Stimulated activated CD4-positive, alpha-beta T cell treated with anti-CD3 and anti-CD28 coated beads, Interleukin-15, amount 100 ng/mL, for 48 hours (primary cell): ENCODE results near the gene LRCH1.

Source experiments
- DNase-seq, 2 donors: peaks; one replicate each; pipeline ENCODE4 v3.0.0-alpha.2; 2020; ENCODE audit warnings: low read depth in 2 of 2

The LRCH1 gene

GRCh38 chr13:46561691-46562090 lies 8.7 kb downstream of the LRCH1 start:
- no peak for DNase-seq

- DNase-seq = no peak
Measured at GRCh38 chr13:46562152-46562551, 9.2 kb downstream of the LRCH1 start.

DNA sequence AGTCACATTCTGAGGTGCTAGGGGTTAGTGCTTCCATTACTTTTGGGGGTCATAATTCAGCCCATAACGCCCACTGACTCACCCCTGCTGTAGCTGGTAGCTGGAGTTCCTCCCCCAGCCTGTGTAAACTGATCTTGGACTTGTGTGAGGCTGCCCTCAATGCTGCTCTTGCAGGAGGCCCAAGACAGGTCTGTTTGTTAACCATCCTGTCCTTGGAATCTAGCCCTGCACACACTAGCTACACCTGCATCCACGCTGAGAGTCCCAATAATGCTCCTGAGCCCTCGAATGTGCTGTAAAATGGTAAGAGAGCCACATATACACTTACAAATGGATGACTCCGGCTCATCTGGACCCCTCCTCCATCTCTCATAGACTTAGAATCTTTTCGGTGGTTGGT lies 9.6 kb downstream of the LRCH1 start:
- no peak for DNase-seq

DNA sequence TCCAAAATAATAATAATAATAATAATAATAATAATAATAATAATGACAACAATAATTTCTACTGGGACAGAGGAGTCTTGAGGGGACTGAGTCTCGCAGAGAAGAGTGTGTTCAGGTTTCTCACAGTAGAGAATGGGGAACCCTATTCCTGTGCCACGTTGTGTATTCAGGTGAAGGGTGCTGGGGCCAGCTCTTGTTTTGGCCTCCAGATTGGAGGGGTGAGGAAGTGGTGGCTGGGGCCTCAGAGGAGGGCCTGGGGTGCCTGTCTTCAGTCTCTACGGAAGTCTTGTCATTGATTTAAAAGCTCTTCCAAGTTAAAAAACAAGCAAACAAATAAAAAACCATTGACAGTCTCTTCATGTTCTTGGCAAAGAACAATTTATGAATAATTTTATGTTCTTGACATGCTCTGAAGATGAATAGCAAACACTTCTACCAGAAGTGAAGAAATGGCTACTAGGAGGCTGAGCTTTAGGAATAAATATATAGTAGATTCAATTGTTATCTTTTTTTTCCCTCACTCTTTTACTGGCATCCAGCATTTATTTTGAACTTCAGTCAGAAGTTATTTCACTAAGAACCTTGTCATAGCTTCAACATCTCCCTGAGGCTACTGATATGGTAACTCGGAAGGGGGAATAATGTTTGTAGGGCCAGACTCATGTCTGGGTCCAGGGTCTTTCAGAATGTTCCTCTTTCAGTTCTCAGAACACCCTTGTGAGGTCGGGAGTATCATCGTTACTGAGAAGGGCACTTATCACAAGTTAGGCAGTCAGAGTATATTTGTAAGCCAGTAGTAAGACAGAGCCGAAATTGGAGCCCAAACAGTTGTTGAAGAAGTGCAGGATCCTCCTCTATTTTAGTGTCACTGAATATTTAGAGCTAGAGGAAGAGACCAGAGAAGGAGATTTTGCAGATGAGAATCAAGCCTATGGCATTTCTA lies 13.1 kb downstream of the LRCH1 start:
- DNase-seq = no peak

DNA sequence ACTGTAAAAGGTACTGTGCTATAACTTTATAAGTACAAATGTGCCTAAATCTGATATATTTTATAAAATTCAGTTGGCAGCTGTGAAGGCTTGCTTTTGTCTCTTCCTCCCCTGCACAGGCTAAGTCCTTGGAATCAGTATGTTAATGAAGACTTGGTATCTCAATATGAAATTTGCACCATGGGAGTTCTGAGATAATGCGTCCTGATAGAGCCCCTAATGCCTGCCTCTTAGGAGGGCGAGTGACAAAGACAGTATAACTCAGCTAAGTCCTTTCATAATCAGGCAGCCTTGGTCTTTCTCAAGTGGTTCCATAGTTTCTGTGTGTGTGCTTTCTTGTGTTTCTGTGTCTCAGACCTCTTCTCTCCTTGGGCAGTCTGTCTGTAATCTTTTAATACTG lies 14.7 kb downstream of the LRCH1 start:
- no peak for DNase-seq

DNA sequence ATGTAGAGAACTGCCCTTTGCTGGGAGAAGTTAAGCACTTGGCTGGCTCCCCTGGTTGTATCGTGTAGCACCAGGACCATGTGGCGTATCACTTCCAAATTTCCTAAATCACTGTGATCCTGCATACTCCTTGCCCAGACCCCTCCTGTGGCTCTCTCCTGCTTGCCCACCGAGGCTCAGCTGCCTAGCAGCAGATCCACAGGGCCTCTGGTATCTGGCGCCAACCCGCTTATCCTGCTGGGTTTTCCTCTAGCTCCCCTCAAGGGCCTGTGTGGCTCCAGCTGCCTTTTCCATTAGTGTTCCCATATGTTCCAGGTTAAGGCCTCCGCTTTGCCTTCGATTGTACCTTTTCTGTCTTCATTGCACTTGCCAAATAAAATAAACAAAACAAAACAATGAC lies 16.5 kb downstream of the LRCH1 start:
- no peak for DNase-seq

DNA sequence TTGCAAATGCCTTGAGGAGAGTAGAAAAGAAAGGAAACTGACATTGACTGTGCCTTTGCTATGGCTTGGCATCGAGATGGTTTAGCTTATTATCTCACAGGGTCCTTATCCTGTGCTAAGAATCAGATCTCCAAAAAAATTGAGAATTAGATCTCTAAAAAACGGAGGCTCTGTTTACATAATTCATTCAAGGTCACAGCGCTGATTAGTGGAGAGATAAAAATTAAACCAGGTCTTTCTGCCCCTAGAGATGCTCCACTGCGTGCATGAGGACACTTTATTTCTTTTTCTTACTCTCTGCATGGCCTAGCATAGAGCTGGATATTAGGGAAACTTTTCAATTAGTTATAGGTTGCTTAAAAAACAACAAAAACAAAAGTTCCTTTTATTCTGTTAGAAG lies 17.3 kb downstream of the LRCH1 start:
- no peak for DNase-seq

DNA sequence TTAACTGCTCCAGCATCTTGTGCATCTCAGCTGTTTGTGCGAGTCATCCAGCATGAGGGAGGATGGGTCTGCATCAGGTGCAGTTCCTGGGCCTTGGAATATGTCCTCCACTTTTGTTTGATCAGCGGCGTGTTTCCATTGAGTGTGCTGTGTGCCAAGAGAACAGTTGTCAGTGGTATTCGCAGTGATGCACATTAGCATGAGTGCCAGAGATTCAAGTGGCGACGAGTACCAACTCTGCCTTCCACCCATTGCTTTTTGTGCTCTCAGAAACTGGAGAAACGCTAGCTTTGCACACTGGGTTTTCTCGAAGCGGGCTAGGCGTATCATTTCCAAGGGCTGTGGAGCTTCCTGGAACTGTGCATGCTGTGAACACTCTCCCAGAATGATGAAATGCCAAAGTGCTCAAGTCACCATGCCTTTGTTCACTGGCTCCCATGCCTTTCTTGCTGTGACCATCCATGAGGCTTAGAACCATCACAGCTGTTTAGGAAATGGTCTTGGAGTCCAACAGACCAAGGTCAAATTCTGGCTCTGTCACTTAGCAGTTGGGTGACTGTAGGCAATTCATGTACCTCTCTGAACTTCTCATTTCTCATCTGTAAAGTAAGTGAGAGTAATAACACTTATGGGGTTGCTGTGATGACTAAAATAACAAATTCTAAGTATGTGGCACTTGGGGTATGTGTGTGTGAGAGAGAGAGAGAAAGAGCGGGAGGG lies 18.4 kb downstream of the LRCH1 start:
- no peak for DNase-seq

GRCh38 chr13:46571909-46572595 lies 19.1 kb downstream of the LRCH1 start:
- DNase-seq = no peak

GRCh38 chr13:46572752-46573431 lies 19.9 kb downstream of the LRCH1 start:
- DNase-seq = no peak

- no peak for DNase-seq
Measured at GRCh38 chr13:46575301-46575771, 22.4 kb downstream of the LRCH1 start.

- DNase-seq = no peak
Measured at GRCh38 chr13:46575818-46576221, 22.9 kb downstream of the LRCH1 start.

- DNase-seq = no peak
Measured at GRCh38 chr13:46576762-46577161, 23.8 kb downstream of the LRCH1 start.

- DNase-seq = no peak
Measured at GRCh38 chr13:46577696-46578589, 25.0 kb downstream of the LRCH1 start.

DNA sequence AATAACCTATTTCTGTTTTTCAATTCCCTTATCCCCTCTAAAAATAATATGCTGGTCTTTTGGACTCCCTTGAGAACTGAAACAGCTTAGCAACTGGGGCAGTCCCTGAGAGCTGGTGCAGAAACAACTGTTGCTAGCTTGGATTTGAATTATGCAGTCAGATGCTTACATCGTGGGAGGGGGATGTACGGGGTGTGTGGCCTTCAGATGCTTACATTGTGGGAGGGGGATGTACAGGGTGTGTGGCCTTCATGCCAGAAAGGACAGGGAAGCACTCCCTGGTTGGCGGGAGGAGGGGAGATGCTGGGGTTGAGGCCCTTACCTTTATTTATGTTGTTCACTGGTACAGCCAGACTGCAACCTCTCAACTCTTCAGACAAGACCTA lies 25.6 kb downstream of the LRCH1 start:
- no peak for DNase-seq

- no peak for DNase-seq
Measured at GRCh38 chr13:46580362-46580839, 27.4 kb downstream of the LRCH1 start.

GRCh38 chr13:46582190-46582589 lies 29.2 kb downstream of the LRCH1 start:
- DNase-seq = no peak

- no peak for DNase-seq
Measured at GRCh38 chr13:46586751-46587514, 34.0 kb downstream of the LRCH1 start.

DNA sequence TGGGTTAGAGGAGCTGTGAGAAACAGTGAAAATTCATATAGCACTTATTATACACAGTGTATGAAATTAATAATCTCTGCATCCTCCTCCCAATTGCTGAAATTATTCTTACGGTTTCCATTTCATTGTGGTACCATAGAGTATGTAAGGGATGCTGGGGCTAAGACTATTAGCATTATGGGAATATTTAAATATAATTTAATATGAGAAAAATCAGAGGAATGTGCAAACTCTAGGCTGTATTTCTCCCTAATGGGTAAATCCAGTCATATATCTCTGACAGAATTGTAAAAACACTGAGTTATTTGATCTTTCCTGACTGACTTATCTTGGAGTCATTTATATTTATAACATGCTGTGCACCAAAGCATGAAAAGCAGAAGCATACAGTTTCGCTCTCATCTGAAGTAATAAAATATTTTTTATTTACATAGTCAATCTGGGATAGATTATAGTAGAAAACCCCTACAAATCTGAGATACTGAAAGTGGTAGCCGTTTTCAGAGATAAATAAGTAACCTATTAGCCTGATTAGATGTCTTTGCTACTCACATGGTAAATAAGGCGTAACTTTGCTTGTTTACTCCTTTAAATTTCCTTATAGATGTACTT lies 34.9 kb downstream of the LRCH1 start:
- no peak for DNase-seq
